Heart left ventricle (tissue), 16 donors: ENCODE measurements around the gene ZNF30. TPM values are rescaled to one million over a fixed set of nuclear protein-coding genes. Genes with fewer than 3 reads are reported as not detected.
A peak's percentile ranks its signal among the peaks of the same experiment; 100 is the strongest.
"Not testable (repeated sequence)": the region's sequence is repeated elsewhere in the genome, so short reads cannot be mapped to it uniquely, and the experiment has no call there.

Experiments
- ATAC-seq, 4 donors: fragments of 200-7000 bp; cut with Tn5 transposase; one replicate each; pipeline ENCODE4 v1.9.1; 2020 to 2022; ENCODE audit warnings: moderate library complexity in 4 of 4, mild to moderate bottlenecking in 3 of 4, moderate number of reproducible peaks in 1 of 4
- DNase-seq, 5 donors: peaks; one replicate each; pipeline ENCODE4 v3.0.0-alpha.2; 2020
- H3K27ac ChIP-seq, 12 donors: fragments of 200-600 bp; sonication (generic) in 4 of 12; one replicate each; pipeline versions ENCODE4 v1.5.0 to v1.8.0; 2016 to 2022; ENCODE audit warnings: mild to moderate bottlenecking in 2 of 12
- H3K27me3 ChIP-seq, 9 donors: fragments of 200-600 bp; sonication (generic) in 2 of 9; one replicate each; pipeline versions ENCODE4 v1.5.1 to v1.8.0; 2016 to 2022; ENCODE audit warnings: mild to moderate bottlenecking in 3 of 9
- H3K36me3 ChIP-seq, 9 donors: fragments of 200-600 bp; sonication (generic) in 2 of 9; one replicate each; pipeline versions ENCODE4 v1.5.0 to v1.8.0; 2018 to 2022; ENCODE audit warnings: mild to moderate bottlenecking in 2 of 9
- H3K4me1 ChIP-seq, 12 donors: fragments of 200-600 bp; sonication (generic) in 4 of 12; one replicate each; pipeline versions ENCODE4 v1.5.0 to v1.8.0; 2016 to 2022; ENCODE audit warnings: mild to moderate bottlenecking in 3 of 12
- H3K4me3 ChIP-seq, 12 donors: fragments of 200-600 bp; sonication (generic) in 4 of 12; one replicate each; pipeline versions ENCODE4 v1.5.0 to v1.8.0; 2017 to 2022; ENCODE audit warnings: mild to moderate bottlenecking in 9 of 12, moderate library complexity in 4 of 12
- H3K9me3 ChIP-seq, 12 donors: fragments of 200-600 bp; sonication (generic) in 4 of 12; one replicate each; pipeline versions ENCODE4 v1.5.0 to v1.8.0; 2016 to 2022; ENCODE audit warnings: mild to moderate bottlenecking in 1 of 12
- POLR2A ChIP-seq, 2 donors: fragments of 450-650 bp; IDR thresholded peaks; one replicate each; pipeline ENCODE4 v1.6.1; 2017; ENCODE audit warnings: antibody characterized with exemption in 2 of 2, mild to moderate bottlenecking in 2 of 2, moderate library complexity in 2 of 2
- WGBS, 4 donors: extraction: QIAGEN DNeasy Blood & Tissue Kit in 2 of 4; methylation state at CpG; one replicate each; pipeline versions ENCODE4 v1.1.5 to v1.1.7; 2013 to 2018; 5-methylcytosine and 5-hydroxymethylcytosine counted together
- intact Hi-C, 10 donors: fragments of 100-400 bp; cut with DNase I; formaldehyde crosslinking; loops; one replicate each; pipeline versions ENCODE4 v1.11.1 to v1.14.2; 2022
- polyA plus RNA-seq, 2 donors: library from polyadenylated mRNA; stranded (reverse); fragments of 200-250 nt; gene quantifications; one replicate each; pipeline ENCODE4 v1.2.3, GENCODE V29; 2013
- total RNA-seq, 9 donors: library from RNA; depleted of rRNA in 2 of 9; stranded (reverse); fragments of >200 nt in 2 of 9; fragmentation: NEBNext Ultra II Directional in 3 of 9; extraction: Animal tissue kit (Norgen Biotek cat#: 25700) in 3 of 9; gene quantifications; one replicate each; pipeline versions ENCODE4 v1.1.0 to v1.2.4, GENCODE V29; 2016 to 2023
- TF ChIP-seq, protein P1 (sequence below), 12 donors: fragments of 200-600 bp; sonication (generic) in 4 of 12; IDR thresholded peaks; one replicate each; pipeline versions ENCODE4 v1.5.0 to v1.8.0; 2018 to 2022; ENCODE audit warnings: antibody characterized with exemption in 12 of 12, mild to moderate bottlenecking in 5 of 12
- donor health status: ischemic (EF 13 %, LVEDD 7.1; RV severe dilation, severe dysfunction).
- donor health status: healthy with polysubstance abuse.
- donor health status: DM: no; HTN: yes; CAD: no.
- donor health status: DM: no; HTN: no; CAD: no.
- donor health status: ischemic (EF 25% LVEDD 6.9; RV normal size, moderate dysfunction).
- donor health status: ischemic (EF 25% LVEDD 5.7; RV mildly dilated, moderate dysfunction).
- donor health status: healthy.
- donor health status: DM: yes; HTN: yes; CAD: no.
- donor health status: ischemic (EF 35%, LVEDD 5.7; RV mildly dilated, moderate dysfunction).
- donor health status: nonischemic (EF 11% LVEDD 7.7; RV severe dilation, severe dysfunction).
- donor health status: DM: yes; HTN: yes; CAD: no.
- donor health status: PGD.
- donor health status: ischemic (EF 29% LVEDD 5.4; RV normal size, mild dysfunction).
- donor health status: nonischemic (EF 23%, LVEDD 6.1; RV moderate dilation, normal function).

The ZNF30 gene
- total and polyA plus RNA-seq, 11 donors = 0.95 to 13.4 (median 2.7) TPM

DNA sequence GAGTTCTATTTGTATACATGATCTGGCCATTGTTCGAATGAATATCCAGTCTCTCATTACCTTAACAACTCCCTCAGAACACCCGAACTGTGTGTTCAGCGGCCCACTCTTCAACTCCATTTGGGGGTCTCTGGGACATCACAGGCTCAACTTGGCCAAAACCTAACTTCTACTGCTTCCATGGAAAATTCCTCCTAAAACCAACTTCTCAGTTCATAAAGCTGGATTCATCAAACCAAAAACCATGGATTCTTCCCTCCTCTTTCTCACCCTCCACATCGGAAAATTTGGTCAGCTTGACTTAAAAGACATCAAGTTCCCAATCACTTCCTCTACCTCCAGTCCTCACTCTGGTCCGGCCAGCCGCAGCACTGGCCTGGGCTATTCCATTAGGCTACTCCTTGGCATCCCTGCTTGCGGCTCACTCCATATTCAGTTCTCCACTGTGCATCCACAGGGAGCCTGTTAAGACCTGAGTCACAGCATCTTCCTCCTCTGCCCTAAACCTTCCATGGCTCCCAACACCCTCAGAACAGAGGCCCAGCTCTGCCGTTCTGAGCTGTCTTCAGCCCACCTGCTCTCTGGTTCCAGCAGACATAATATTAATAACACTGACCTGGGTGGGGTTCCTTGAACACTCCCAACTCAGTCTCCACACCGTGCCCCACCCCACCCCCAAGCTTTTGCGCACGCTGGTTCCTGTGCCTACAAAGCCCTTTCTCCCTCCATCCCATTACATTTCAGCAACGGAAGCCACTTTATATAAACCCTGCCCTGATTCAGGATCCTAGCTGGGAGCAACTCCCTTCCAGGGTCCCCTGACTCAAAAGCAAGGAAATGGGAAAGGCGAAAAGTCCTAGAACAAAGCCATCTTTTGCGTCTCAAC is 36.2 kb downstream of the ZNF30 start:
- peak in 1 of 5 donors; percentile 40 for DNase-seq
- Histone ChIP-seq H3K4me1 (peaks cover 0 to 28% (median 13%) of the 10 kb centered on the region in 12 donors), H3K27ac (peak overlapping the region; percentile 76 to 88 (median 84)), H3K9me3 (peaks cover 7 to 49% (median 34%) of the 10 kb centered on the region in 12 donors), H3K4me3 (peak overlapping the region; percentile 66 to 99 (median 94)), H3K36me3 (peaks cover 14 to 40% (median 27%) of the 10 kb centered on the region in 9 donors), H3K27me3 (no peaks in the 10 kb centered on the region)
- WGBS, 4 donors = 24 to 36% (median 32%) methylated on average over 14 of the region's 14 CpGs
- no peak for TF ChIP-seq POLR2A (IDR thresholded peaks at IDR 0.05)
- TF ChIP-seq, protein P1, sequence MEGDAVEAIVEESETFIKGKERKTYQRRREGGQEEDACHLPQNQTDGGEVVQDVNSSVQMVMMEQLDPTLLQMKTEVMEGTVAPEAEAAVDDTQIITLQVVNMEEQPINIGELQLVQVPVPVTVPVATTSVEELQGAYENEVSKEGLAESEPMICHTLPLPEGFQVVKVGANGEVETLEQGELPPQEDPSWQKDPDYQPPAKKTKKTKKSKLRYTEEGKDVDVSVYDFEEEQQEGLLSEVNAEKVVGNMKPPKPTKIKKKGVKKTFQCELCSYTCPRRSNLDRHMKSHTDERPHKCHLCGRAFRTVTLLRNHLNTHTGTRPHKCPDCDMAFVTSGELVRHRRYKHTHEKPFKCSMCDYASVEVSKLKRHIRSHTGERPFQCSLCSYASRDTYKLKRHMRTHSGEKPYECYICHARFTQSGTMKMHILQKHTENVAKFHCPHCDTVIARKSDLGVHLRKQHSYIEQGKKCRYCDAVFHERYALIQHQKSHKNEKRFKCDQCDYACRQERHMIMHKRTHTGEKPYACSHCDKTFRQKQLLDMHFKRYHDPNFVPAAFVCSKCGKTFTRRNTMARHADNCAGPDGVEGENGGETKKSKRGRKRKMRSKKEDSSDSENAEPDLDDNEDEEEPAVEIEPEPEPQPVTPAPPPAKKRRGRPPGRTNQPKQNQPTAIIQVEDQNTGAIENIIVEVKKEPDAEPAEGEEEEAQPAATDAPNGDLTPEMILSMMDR (IDR thresholded peaks at IDR 0.05) = no peak
- peak in 3 of 4 donors; percentile 27 to 44 (median 30) for ATAC-seq
- intact Hi-C loops = no loop called here

DNA sequence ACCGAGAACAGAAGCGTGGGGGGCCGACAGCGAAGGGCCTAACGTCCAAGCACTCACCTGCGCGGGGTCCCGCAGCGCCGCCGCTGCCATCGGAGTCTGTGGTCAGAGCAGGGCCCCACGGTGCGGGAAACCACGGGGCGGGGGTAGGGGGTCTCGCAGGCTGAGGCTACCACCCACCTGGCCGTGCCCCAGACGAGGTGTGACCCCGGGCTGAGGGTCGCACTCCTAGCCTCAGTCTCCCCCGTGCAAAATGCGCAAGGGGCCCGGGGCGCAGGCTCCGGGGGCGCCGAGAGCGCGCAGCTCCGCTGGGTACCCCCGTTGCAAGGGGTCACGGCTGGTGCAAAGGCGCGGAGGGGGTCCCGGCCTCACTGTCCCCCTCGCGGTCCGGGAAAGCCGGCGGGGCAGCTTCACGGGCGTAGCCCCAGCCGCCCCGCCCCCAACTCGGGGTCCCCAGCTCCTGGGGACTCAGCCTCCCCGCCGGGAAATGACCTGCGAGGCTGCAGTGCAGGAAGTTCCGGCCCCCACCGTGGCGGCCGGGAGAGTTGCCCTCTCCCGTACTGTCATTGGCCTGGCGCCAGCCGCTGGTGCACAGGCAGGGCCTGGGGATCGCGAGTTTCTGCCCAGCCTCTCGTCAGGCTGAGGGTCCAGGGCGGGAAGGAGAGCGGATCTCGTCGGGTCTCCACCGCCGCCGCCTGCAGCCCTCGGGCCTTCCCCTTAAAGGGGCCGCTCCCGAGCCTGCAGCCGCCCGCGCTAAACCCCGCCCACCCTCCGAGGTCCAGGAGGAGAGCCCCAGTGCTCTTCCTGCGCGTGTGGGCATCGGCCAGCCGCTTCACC is 37.1 kb downstream of the ZNF30 start, which contains the start of gene ZNF792:
Gene ZNF792, minus strand, starts transcription at position 657 of the 834 bp plus-strand sequence. Its CDS starts 567 bp downstream, at position 90.
- DNase-seq (peak; percentile 71 to 86 (median 74)), ATAC-seq (peak; percentile 67 to 87 (median 84))
- TF ChIP-seq, protein P1 (IDR thresholded peaks at IDR 0.05) = no peak
- peak in 1 of 2 donors; percentile 40 for TF ChIP-seq POLR2A (IDR thresholded peaks at IDR 0.05)
- peaks cover 7 to 31% (median 19%) of the 10 kb centered on the region in 9 donors for H3K36me3 ChIP-seq
- H3K27ac ChIP-seq = peak within 1 kb of the TSS; percentile 76 to 88 (median 84)
- intact Hi-C loops = no loop called here
- no peaks in the 10 kb centered on the region for H3K27me3 ChIP-seq
- peak within 1 kb of the TSS; percentile 66 to 99 (median 94) for H3K4me3 ChIP-seq
- 0 to 4% (median 0%) methylated on average over 9 to 78 of the region's 78 CpGs for WGBS, 4 donors
- peaks cover 4 to 40% (median 26%) of the 10 kb centered on the region in 12 donors for H3K9me3 ChIP-seq
- peaks cover 0 to 28% (median 13%) of the 10 kb centered on the region in 12 donors for H3K4me1 ChIP-seq

DNA sequence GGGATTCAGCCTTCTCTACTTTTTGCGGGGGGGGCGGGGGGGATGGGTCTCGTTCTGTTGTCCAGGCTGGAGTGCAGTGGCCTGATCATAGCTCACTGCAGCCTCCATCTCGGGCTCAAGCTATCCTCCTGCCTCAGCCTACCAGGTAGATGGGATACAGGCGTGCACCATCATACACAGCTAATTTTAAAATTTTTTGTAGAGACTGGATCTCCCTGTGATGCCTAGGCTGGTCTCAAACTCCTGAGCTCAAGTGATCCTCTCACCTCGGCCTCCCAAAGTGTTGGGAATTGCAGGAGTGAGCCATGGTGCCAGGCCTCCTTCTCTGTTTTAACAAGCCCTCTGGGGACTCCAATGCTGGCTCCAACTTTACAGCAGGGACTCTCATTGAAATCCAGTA is 37.9 kb downstream of the ZNF30 start:
- Histone ChIP-seq H3K9me3 (peaks cover 0 to 32% (median 18%) of the 10 kb centered on the region in 12 donors), H3K4me3 (peak overlapping the region in 8 of 12 donors; percentile 66 to 99 (median 97)), H3K27me3 (no peaks in the 10 kb centered on the region), H3K36me3 (peaks cover 0 to 23% (median 10%) of the 10 kb centered on the region in 9 donors), H3K4me1 (peaks cover 0 to 28% (median 13%) of the 10 kb centered on the region in 12 donors), H3K27ac (no peak overlapping the region)
- 57 to 73% (median 61%) methylated on average over 3 to 6 of the region's 6 CpGs for WGBS, 4 donors
- DNase-seq = no peak
- intact Hi-C loops = no loop called here
- no peak for TF ChIP-seq POLR2A (IDR thresholded peaks at IDR 0.05)
- TF ChIP-seq, protein P1 (IDR thresholded peaks at IDR 0.05) = no peak
- no peak for ATAC-seq

DNA sequence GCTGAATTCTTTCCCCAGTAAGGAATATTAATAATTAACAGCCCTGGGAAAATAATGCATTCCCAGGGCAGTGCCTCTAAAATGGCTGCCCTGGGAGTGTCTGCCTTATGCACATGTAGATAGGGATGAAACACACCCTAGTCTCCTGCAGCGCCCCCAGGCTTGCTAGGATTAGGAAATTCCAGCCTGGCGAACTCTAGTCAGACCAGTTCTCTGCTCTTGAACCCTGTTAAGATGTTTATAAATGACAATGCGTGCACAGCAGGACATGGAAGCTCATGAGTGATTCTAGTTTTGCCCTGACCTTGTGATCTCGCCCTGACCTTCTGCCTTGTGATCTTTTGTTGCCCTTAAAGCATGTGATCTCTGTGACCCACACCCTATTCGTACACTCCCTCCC is 38.8 kb downstream of the ZNF30 start:
- WGBS, 4 donors = 75 to 92% (median 87%) methylated on average over 5 of the region's 5 CpGs
- H3K27ac ChIP-seq, intact Hi-C loops, ATAC-seq, H3K27me3 ChIP-seq, DNase-seq, H3K4me3 ChIP-seq: not testable (repeated sequence)
- peaks cover 0 to 28% (median 13%) of the 10 kb centered on the region in 12 donors for H3K4me1 ChIP-seq
- H3K9me3 ChIP-seq = peaks cover 0 to 23% (median 9%) of the 10 kb centered on the region in 12 donors
- H3K36me3 ChIP-seq = peaks cover 0 to 14% (median 1%) of the 10 kb centered on the region in 9 donors
